Liver (tissue), 9 donors: ENCODE data around the gene CHM. TPM values are rescaled to one million over a fixed set of nuclear protein-coding genes. Genes with fewer than 3 reads are reported as not detected.
"Not testable (repeated sequence)": the region's sequence is repeated elsewhere in the genome, so short reads cannot be mapped to it uniquely, and the experiment has no call there.

Experiments
- DNase-seq: peaks from one replicate; pipeline ENCODE4 v3.0.0-alpha.2; 2017; ENCODE audit warnings: low spot score
- H3K27ac ChIP-seq, 2 donors: one replicate each; pipeline ENCODE4 v1.7.0; 2013; ENCODE audit warnings: inconsistent platforms in 2 of 2, low read length in 2 of 2, control low read depth in 1 of 2, low read depth in 1 of 2, mild to moderate bottlenecking in 1 of 2
- H3K27me3 ChIP-seq, 4 donors: one replicate each; pipeline versions ENCODE4 v1.6.1 to v1.7.0; 2013; ENCODE audit warnings: low read length in 3 of 4, inconsistent platforms in 1 of 4, mild to moderate bottlenecking in 1 of 4, moderate library complexity in 1 of 4; ENCODE audit not compliant: control insufficient read depth in 4 of 4, insufficient read depth in 4 of 4
- H3K36me3 ChIP-seq, 4 donors: one replicate each; pipeline versions ENCODE4 v1.6.1 to v1.7.0; 2013; ENCODE audit warnings: low read length in 3 of 4, mild to moderate bottlenecking in 3 of 4, low read depth in 1 of 4, moderate library complexity in 1 of 4; ENCODE audit not compliant: control insufficient read depth in 4 of 4, insufficient read depth in 3 of 4
- H3K4me1 ChIP-seq, 4 donors: one replicate each; pipeline versions ENCODE4 v1.6.1 to v1.7.0; 2013; ENCODE audit warnings: low read length in 3 of 4, mild to moderate bottlenecking in 3 of 4, moderate library complexity in 1 of 4; ENCODE audit not compliant: control insufficient read depth in 4 of 4, insufficient read depth in 4 of 4
- H3K4me3 ChIP-seq, 3 donors: one replicate each; pipeline versions ENCODE4 v1.6.1 to v1.7.0; 2013; ENCODE audit warnings: low read length in 3 of 3, control low read depth in 1 of 3, low read depth in 1 of 3, mild to moderate bottlenecking in 1 of 3
- H3K9ac ChIP-seq, 2 donors: one replicate each; pipeline ENCODE4 v1.7.0; 2013; ENCODE audit warnings: low read length in 2 of 2, mild to moderate bottlenecking in 2 of 2, moderate library complexity in 2 of 2, control low read depth in 1 of 2, low read depth in 1 of 2
- H3K9me3 ChIP-seq, 4 donors: one replicate each; pipeline versions ENCODE4 v1.6.1 to v1.7.0; 2013; ENCODE audit warnings: low read length in 3 of 4; ENCODE audit not compliant: control insufficient read depth in 4 of 4
- CTCF ChIP-seq: fragments of 150-350 bp; IDR thresholded peaks from 2 replicates; pipeline ENCODE4 v1.5.1; 2017; ENCODE audit warnings: improper control_type of control experiment, low read depth, low read length; ENCODE audit not compliant: missing input control
- EGR1 ChIP-seq, 2 donors: IDR thresholded peaks; 2 replicates each; pipeline ENCODE4 v1.6.1; 2016 to 2018; ENCODE audit warnings: antibody characterized with exemption in 2 of 2, low read depth in 2 of 2
- FOXA1 ChIP-seq: IDR thresholded peaks from 2 replicates; pipeline ENCODE4 v1.6.1; 2016; ENCODE audit warnings: antibody characterized with exemption
- FOXA2 ChIP-seq: IDR thresholded peaks from 2 replicates; pipeline ENCODE4 v1.6.1; 2016; ENCODE audit warnings: antibody characterized with exemption
- GABPA ChIP-seq, 2 donors: IDR thresholded peaks in 1 of 2; conservative IDR thresholded peaks in 1 of 2; 2 replicates each; pipeline ENCODE4 v1.6.1; 2016; ENCODE audit warnings: antibody characterized with exemption in 2 of 2, mild to moderate bottlenecking in 1 of 2, moderate library complexity in 1 of 2
- HNF4G ChIP-seq: IDR thresholded peaks from 2 replicates; pipeline ENCODE4 v1.6.1; 2016; ENCODE audit warnings: antibody characterized with exemption
- JUND ChIP-seq, 2 donors: IDR thresholded peaks; 2 replicates each; pipeline ENCODE4 v1.6.1; 2016; ENCODE audit warnings: antibody characterized with exemption in 2 of 2
- MAX ChIP-seq: IDR thresholded peaks from 2 replicates; pipeline ENCODE4 v1.6.1; 2016; ENCODE audit warnings: antibody characterized with exemption
- NR2F2 ChIP-seq: IDR thresholded peaks from 2 replicates; pipeline ENCODE4 v1.6.1; 2016; ENCODE audit warnings: antibody characterized with exemption
- RAD21 ChIP-seq, 2 donors: IDR thresholded peaks; 2 replicates each; pipeline ENCODE4 v1.6.1; 2016; ENCODE audit warnings: antibody characterized with exemption in 2 of 2, mild to moderate bottlenecking in 2 of 2
- REST ChIP-seq: IDR thresholded peaks from 2 replicates; pipeline ENCODE4 v1.6.1; 2016; ENCODE audit warnings: antibody characterized with exemption, mild to moderate bottlenecking
- RXRA ChIP-seq, 2 donors: IDR thresholded peaks; 2 replicates each; pipeline ENCODE4 v1.6.1; 2017 to 2018; ENCODE audit warnings: antibody characterized with exemption in 2 of 2, mild to moderate bottlenecking in 1 of 2
- SP1 ChIP-seq: IDR thresholded peaks from 2 replicates; pipeline ENCODE4 v1.6.1; 2018; ENCODE audit warnings: antibody characterized with exemption, mild to moderate bottlenecking
- TAF1 ChIP-seq: conservative IDR thresholded peaks from 2 replicates; pipeline ENCODE4 v1.6.1; 2016; ENCODE audit warnings: antibody characterized with exemption, mild to moderate bottlenecking
- YY1 ChIP-seq: IDR thresholded peaks from 2 replicates; pipeline ENCODE4 v1.6.1; 2016; ENCODE audit warnings: antibody characterized with exemption, mild to moderate bottlenecking
- ZBTB33 ChIP-seq: IDR thresholded peaks from 2 replicates; pipeline ENCODE4 v1.6.1; 2016; ENCODE audit warnings: antibody characterized with exemption
- WGBS: extraction: QIAGEN DNeasy Blood & Tissue Kit; methylation state at CpG from one replicate; pipeline ENCODE4 v1.1.7; 2013; 5-methylcytosine and 5-hydroxymethylcytosine counted together
- polyA plus RNA-seq, 2 donors: library from polyadenylated mRNA; stranded (reverse) in 1 of 2; unstranded in 1 of 2; fragments of 200-250 nt in 1 of 2; fragments of >200 nt in 1 of 2; fragmentation: Nextera tagmentation in 1 of 2; extraction: Ambion mirVana in 1 of 2; gene quantifications; one replicate each; pipeline versions ENCODE4 v1.2.1 to v1.2.3, GENCODE V29; 2013 to 2015
- total RNA-seq, 2 donors: library from RNA; depleted of rRNA; stranded (reverse); fragments of >200 nt; gene quantifications; one replicate each; pipeline ENCODE4 v1.2.3, GENCODE V29; 2014
- TF ChIP-seq, protein P1 (sequence below): IDR thresholded peaks from 2 replicates; pipeline ENCODE4 v1.6.1; 2016; ENCODE audit warnings: antibody characterized with exemption
- donor health status: healthy.
- donor health status: healthy.
- donor health status: healthy.
- donor health status: healthy.
- donor health status: healthy.

Gene CHM
- total and polyA plus RNA-seq, 4 donors, result 5.1 to 8.1 (median 6.4) TPM

DNA sequence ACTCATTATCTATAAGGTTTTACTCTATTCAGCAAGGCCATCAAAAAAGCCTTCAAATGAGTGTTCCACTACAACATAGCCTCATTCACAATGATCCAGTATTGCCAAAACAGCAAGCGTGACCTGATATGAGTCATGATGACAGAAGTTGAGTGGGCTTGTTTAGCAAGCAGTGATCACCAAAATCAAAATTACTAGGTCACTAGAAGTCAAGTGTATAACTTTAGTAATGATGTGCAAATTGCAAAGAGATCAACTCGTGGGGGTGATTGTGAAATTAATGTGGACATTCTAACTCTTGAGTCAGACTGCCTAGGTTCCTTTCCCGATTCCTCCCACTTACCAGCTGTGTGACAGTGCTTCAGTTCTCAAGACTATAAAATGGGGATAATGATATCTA lies 124.5 kb downstream of the CHM start:
- H3K4me3 ChIP-seq, result no peak overlapping the region
- H3K9ac ChIP-seq, result no peak overlapping the region
- DNase-seq, result no peak
- no peak for TF ChIP-seq YY1
- TF ChIP-seq FOXA2, result no peak
- TF ChIP-seq EGR1 (IDR thresholded peaks at IDR 0.05; ENCODE audit: low read depth in 2 of 2), result no peak
- no peak for TF ChIP-seq MAX
- no peak for TF ChIP-seq RAD21 (IDR thresholded peaks at IDR 0.05)
- no peak for TF ChIP-seq NR2F2
- TF ChIP-seq, protein P1, sequence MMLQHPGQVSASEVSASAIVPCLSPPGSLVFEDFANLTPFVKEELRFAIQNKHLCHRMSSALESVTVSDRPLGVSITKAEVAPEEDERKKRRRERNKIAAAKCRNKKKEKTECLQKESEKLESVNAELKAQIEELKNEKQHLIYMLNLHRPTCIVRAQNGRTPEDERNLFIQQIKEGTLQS, result no peak
- TF ChIP-seq TAF1, result no peak
- no peak for TF ChIP-seq SP1
- TF ChIP-seq FOXA1, result no peak
- no peaks in the 10 kb centered on the region for H3K36me3 ChIP-seq
- WGBS, result 80% methylated on average over 3 of the region's 3 CpGs
- no peaks in the 10 kb centered on the region for H3K27me3 ChIP-seq
- H3K9me3 ChIP-seq, result no peaks in the 10 kb centered on the region
- H3K27ac ChIP-seq, result no peak overlapping the region
- H3K4me1 ChIP-seq, result no peaks in the 10 kb centered on the region

DNA sequence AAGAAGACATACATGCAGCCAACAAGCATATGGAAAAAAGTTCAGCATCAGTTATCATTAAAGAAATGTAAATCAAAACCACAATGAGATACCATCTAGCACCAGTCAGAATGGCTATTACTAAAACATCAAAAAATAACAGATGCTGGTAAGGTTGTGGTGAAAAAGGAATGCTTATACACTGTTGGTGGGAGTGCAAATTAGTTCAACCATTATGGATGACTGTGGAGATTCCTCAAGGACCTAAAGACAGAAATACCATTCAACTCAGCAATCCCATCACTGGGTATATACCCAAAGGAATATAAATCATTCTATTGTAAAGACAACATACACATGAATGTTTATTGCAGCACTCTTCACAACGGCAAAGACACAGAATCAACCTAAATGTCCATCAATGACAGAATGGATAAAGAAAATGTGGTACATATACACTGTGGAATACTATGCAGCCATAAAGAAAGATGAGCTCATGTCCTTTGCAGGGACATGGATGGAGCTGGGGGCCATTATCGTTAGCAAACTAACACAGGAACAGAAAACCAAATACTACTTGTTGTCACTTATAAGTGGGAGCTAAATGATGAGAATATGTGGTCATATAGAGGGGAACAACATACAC lies 130.6 kb downstream of the CHM start:
- not testable (repeated sequence) for H3K36me3 ChIP-seq, H3K9ac ChIP-seq, H3K4me1 ChIP-seq, H3K4me3 ChIP-seq, DNase-seq, H3K27ac ChIP-seq, H3K9me3 ChIP-seq, H3K27me3 ChIP-seq
- 54% methylated on average over 2 of the region's 2 CpGs for WGBS

DNA sequence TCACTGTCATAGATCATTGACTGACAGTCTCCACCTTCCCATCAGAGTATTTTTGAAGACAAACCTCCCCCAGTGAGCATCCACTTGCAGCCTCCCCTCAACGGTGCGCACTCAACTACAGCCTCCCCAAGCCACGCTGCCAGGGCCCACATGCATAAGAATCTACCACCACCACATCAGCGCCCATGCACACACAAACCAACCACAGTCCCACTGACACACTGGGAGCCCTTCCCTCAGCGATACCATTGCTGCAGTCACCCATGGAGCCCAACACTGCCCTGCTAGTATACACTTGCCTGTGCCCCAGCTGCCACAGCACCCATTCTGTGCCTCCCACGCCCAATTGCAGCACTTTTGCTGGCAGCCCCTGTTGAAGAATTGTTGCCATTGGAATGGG lies 132.9 kb downstream of the CHM start:
- Histone ChIP-seq H3K4me3 (no peak overlapping the region), H3K9me3 (no peaks in the 10 kb centered on the region), H3K27ac (no peak overlapping the region), H3K36me3 (no peaks in the 10 kb centered on the region), H3K27me3 (no peaks in the 10 kb centered on the region), H3K4me1 (no peaks in the 10 kb centered on the region), H3K9ac (no peak overlapping the region)
- 98% methylated on average over 6 of the region's 6 CpGs for WGBS
- TF ChIP-seq, protein P1, result no peak
- TF ChIP-seq JUND (IDR thresholded peaks at IDR 0.05) (no peak), SP1 (no peak), GABPA (IDR thresholded peaks at IDR 0.05 in 1 of 2, conservative IDR thresholded peaks at IDR 0.05 in 1 of 2) (no peak), ZBTB33 (no peak), CTCF (no peak), HNF4G (no peak), MAX (no peak), YY1 (no peak), RXRA (IDR thresholded peaks at IDR 0.05) (no peak), REST (no peak), RAD21 (IDR thresholded peaks at IDR 0.05) (no peak), NR2F2 (no peak)
- DNase-seq, result no peak
